ENCODE results near the gene ACTN1. TPM values are rescaled to one million over a fixed set of nuclear protein-coding genes. Genes with fewer than 3 reads are reported as not detected.

ACTN1 gene
- total RNA-seq, 1 donor from 2014 or later, result 340 TPM

- DNase-seq (ENCODE audit: low read depth, low spot score), result no peak
These were observed 59.8 kb downstream of the ACTN1 start for GRCh38 chr14:68919129-68919927.

- DNase-seq (ENCODE audit: low read depth, low spot score), result no peak
These were observed 60.5 kb downstream of the ACTN1 start for GRCh38 chr14:68918612-68919011.

GRCh38 chr14:68916358-68916941 is 62.7 kb downstream of the ACTN1 start:
- DNase-seq (ENCODE audit: low read depth, low spot score), result no peak

- DNase-seq (ENCODE audit: low read depth, low spot score), result no peak
These were observed 65.6 kb downstream of the ACTN1 start for GRCh38 chr14:68913516-68913915.

- peak; percentile 35 for DNase-seq (ENCODE audit: low read depth, low spot score)
These were observed 67.4 kb downstream of the ACTN1 start for GRCh38 chr14:68911594-68912227.

- DNase-seq (ENCODE audit: low read depth, low spot score), result no peak
These were observed 68.6 kb downstream of the ACTN1 start for GRCh38 chr14:68910540-68910939.

- DNase-seq (ENCODE audit: low read depth, low spot score), result no peak
These were observed 70.3 kb downstream of the ACTN1 start for GRCh38 chr14:68908803-68909202.

GRCh38 chr14:68908201-68908600 is 70.9 kb downstream of the ACTN1 start:
- no peak for DNase-seq (ENCODE audit: low read depth, low spot score)

GRCh38 chr14:68906439-68906838 is 72.7 kb downstream of the ACTN1 start:
- DNase-seq (ENCODE audit: low read depth, low spot score), result no peak

GRCh38 chr14:68905107-68905895 is 73.8 kb downstream of the ACTN1 start:
- no peak for DNase-seq (ENCODE audit: low read depth, low spot score)

- DNase-seq (ENCODE audit: low read depth, low spot score), result no peak
These were observed 76.7 kb downstream of the ACTN1 start for GRCh38 chr14:68902357-68902756.

- no peak for DNase-seq (ENCODE audit: low read depth, low spot score)
These were observed 80.0 kb downstream of the ACTN1 start for GRCh38 chr14:68899033-68899603.

GRCh38 chr14:68898248-68899032 is 80.7 kb downstream of the ACTN1 start:
- no peak for DNase-seq (ENCODE audit: low read depth, low spot score)

- no peak for DNase-seq (ENCODE audit: low read depth, low spot score)
These were observed 81.4 kb downstream of the ACTN1 start for GRCh38 chr14:68897559-68898155.

- no peak for DNase-seq (ENCODE audit: low read depth, low spot score)
These were observed 83.0 kb downstream of the ACTN1 start for GRCh38 chr14:68896132-68896531.

- peak; percentile 71 for DNase-seq (ENCODE audit: low read depth, low spot score)
These were observed 84.0 kb downstream of the ACTN1 start for GRCh38 chr14:68894802-68895703.

- peak; percentile 81 for DNase-seq (ENCODE audit: low read depth, low spot score)
These were observed 85.0 kb downstream of the ACTN1 start for GRCh38 chr14:68894123-68894522.

- no peak for DNase-seq (ENCODE audit: low read depth, low spot score)
These were observed 85.5 kb downstream of the ACTN1 start for GRCh38 chr14:68893566-68893965.

GRCh38 chr14:68892961-68893360 is 86.1 kb downstream of the ACTN1 start:
- DNase-seq (ENCODE audit: low read depth, low spot score), result no peak

Data from pulmonary artery endothelial cell (primary cell).